Stimulated activated CD4-positive, alpha-beta T cell treated with anti-CD3 and anti-CD28 coated beads, Interleukin-15, amount 100 ng/mL, for 48 hours (primary cell): ENCODE data around the gene ANKMY1.
A peak's percentile ranks its signal among the peaks of the same experiment; 100 is the strongest.

Experiments used
- DNase-seq, 2 donors: peaks; one replicate each; pipeline ENCODE4 v3.0.0-alpha.2; 2020; ENCODE audit warnings: low read depth in 2 of 2

ANKMY1 gene

DNA sequence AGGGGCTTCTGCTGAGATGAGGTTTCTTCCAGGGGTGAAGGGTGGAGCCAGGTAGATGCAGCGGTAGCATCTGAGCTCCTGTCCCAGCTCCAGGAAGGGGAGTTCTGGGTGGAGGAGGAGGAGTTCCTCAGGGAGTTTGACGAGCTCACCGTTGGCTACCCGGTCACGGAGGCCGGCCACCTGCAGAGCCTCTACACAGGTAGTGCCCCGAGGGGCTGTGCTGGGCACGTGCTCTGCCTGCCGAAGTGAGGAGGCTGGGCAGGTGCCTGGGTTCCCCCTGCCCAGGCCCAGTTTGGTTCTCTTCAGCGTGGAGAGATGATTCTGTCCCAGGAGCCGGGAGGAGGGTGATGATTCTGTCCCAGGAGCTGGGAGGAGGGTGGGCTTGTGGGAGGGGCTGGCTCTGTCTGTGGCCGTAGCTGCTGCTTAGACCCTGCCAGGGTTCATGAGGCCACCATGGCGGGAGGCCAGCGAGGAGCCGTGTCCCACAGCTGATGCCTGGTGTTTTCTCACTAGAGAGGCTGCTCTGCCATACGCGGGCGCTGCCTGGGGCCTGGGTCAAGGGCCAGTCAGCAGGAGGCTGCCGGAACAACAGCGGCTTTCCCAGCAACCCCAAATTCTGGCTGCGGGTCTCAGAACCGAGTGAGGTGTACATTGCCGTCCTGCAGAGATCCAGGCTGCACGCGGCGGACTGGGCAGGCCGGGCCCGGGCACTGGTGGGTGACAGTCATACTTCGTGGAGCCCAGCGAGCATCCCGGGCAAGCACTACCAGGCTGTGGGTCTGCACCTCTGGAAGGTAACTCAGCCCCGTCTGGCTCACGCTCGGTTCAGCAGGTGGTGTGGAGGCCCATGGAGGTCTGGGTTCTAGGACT, 37.0 kb upstream of the ANKMY1 start:
- DNase-seq, result no peak

DNA sequence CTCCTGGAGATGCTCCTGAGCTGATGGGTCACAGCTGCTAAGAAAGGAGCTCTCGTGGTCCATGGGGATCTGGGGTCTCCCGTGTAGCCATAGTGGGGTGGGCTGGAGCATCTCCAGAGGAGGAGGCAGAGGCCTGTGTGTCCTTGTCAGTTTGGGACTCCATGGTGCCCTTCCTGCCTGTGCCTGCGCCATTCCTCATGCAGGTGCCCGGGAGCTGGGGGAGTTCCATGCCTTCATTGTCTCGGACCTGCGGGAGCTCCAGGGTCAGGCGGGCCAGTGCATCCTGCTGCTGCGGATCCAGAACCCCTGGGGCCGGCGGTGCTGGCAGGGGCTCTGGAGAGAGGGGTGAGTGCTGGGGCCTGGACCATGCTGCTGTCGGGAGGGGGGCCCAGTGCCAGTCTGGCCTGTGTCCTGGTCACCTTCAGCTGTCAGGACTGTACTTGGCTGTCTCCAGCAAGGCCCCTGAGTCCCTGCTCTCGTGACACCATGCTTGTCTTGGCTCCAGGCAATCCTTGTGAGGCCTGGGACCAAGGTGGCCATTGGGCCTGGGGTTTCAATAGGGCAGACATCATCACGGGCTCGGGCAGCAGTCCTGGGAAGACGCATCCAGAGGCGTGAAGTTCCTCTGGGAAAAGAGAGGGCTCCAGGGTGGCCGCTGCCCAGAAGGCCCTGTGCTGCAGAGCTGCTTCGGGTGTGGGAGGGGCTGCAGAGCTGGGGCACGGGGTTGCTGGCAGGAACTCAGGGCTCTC, 36.1 kb upstream of the ANKMY1 start:
- DNase-seq, result no peak

DNA sequence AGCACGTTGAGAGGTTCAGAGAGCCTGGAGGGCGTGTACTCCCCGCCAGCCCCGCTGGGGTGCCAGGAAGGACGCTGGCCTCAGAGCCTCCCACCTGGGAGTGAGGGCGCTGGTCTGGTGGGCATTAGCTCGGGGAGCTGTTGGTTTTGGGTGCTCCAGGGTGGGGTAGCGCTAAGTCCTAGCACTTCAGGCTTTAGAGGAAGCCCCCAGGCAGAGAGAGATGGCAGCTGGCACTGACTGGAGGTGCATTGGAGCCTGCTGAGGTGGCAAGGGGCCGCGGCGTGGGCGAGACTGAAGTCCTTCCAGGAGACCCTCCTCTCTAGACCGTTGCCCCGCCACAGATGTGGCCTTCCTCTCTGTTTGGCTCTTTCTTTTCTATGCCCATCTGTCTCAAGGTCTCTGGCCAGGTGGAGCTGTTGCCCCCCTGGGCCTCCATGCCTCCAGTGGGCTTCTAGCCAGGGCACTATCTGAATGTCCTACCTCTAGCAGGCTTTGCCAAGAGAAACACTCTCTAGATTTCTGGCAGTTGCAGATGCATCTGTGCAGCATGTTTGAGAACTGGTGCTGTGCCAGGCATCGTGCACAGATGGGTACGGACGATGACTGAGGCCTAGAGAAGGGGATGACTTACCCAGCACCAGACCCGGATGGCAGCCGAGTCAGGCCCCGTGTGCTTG, 35.4 kb upstream of the ANKMY1 start:
- no peak for DNase-seq

DNA sequence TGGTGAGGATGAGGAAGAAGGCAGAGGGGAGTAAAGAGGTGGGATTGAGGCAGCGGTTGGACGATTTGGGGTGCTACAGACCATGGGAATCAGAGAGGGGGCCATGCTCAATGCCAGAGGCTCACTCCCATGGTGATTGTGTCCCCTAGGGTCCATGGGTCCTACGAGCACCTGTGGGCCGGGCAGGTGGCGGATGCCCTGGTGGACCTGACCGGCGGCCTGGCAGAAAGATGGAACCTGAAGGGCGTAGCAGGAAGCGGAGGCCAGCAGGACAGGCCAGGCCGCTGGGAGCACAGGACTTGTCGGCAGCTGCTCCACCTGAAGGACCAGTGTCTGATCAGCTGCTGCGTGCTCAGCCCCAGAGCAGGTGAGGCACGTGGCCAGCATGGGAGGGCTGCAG, 34.0 kb upstream of the ANKMY1 start:
- DNase-seq, result no peak

DNA sequence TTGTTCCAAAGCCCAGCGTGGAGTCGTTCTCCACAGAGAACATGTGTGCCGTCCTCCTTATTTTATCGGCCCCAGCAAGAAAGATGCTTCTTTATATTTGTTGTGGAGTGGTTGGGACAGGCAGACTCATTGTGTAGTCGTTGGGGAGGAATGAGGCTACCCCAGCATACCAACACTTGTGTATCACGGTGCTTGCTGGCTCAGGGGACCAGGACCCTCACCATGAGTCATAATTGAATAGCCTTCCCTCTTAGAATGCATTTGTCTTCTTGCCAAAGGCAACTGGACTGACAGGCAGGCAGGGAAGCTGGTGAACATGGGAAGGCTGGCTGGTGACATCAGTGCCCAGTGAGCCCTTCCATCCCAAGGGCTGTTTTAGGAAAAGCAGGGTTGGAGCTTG, 33.4 kb upstream of the ANKMY1 start:
- DNase-seq, result no peak

DNA sequence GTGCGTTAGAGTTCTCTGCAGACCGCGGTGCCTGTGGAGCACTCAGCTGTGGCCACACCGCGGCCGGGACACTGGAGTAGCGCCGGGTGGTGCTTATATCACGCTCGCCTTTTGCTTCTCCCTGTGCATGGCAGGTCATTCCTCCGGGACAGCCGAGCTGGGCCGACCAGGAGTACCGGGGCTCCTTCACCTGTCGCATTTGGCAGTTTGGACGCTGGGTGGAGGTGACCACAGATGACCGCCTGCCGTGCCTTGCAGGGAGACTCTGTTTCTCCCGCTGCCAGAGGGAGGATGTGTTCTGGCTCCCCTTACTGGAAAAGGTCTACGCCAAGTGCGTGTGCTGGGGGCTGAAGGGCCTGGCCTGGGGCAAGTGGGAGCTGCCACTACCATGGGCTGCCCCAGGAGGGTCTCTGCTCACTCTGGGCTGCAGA, 32.9 kb upstream of the ANKMY1 start:
- DNase-seq, result no peak

DNA sequence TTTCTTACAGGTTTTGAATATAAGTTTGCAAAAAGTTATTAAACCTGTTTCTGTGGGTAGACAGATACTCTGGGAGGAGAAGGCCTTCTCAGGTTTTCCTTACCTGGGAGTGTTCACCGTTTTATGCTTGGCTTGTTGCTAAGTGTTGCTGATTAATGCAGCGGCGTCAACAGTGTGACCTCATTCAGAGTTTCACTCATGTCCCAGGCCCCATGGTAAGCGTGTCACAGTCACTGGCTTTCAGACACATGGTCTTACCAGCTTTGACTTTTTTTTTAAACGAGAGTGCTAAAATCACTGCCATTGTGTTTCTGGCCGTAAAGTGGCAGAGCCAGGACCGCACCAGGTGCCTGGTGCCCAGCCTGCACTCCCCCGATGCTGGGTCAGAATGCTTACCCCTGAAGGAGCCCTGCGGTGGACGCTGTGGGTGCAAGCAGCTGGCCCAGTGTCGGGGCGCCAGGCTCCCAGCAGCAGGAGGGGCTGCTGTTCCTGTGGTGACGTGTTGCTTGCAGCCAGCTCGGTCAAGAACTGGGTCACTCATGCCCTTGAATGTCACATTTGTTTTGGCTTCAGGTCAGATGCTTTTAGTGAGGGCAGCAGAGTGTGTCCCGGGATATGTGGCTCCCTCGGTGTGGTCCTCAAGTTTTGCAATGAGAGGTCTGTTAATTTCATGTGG, 32.2 kb upstream of the ANKMY1 start:
- no peak for DNase-seq

DNA sequence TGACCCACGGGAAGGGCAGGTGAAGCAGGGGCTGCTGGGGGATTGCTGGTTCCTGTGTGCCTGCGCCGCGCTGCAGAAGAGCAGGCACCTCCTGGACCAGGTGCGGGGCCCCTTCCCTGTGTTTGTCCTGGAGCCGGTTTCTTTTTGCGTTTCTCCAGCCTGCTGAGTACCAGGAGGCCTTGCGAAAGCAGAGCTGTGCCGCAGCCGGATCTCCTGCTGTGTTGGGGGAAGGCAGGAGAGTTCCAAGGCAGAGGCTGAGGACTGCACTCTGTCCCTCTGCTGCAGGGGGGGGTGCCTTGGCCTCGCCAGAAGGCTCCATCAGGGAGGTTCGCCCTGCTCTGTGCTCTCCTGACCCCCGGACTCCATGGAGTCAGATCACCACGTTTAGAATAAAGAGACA, 31.6 kb upstream of the ANKMY1 start:
- no peak for DNase-seq

DNA sequence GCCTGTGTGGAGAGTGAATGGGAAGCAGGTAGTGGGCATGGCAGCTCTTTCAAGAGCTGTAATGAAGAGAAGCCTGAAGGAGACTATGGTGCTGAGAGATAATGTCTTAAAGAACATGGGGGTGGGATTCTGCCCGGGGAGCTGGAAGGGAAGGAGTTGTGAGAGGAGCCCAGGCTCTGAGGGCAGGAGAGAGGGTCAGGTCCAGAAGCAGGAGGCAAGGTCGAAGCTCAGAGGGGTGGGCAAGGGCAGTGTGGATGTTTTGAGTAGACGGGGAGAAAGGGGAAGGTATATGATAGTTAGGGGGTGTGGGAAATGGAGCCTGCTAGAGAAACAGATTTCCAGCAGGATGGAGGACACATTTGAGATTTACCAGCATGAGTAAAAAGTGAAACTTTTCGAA, 30.9 kb upstream of the ANKMY1 start:
- no peak for DNase-seq

DNA sequence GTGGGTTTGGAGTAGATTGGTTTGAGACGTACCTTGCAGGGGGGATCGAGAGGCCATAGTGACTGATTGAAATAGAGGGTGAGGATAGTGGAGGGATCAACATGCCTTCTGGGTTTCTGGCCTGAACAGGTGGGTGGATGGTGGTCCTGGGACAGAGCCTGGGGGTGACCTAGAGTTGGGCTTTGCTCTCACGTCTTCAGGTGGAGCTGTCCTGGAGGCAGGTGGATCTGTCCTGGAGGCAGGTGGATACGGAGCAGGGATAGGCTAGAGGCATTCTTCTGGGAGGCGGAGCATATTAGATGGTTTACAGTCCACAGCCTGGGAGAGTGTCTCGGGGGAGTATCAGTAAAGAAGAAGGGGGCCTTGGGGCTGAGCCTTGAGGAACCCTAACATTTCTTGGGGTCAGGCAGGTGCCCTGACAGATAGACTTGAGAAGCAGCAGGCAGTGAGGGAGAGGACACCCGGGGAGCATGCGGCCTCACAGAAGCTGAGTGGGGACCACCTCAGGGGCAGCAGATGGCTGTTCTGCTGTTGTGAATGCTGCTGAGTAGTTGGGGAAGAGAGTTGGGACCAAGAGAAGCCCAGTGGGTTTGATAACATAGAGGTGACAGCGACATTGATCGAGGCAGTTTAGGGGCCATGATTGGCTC, 30.3 kb upstream of the ANKMY1 start:
- DNase-seq, result no peak

DNA sequence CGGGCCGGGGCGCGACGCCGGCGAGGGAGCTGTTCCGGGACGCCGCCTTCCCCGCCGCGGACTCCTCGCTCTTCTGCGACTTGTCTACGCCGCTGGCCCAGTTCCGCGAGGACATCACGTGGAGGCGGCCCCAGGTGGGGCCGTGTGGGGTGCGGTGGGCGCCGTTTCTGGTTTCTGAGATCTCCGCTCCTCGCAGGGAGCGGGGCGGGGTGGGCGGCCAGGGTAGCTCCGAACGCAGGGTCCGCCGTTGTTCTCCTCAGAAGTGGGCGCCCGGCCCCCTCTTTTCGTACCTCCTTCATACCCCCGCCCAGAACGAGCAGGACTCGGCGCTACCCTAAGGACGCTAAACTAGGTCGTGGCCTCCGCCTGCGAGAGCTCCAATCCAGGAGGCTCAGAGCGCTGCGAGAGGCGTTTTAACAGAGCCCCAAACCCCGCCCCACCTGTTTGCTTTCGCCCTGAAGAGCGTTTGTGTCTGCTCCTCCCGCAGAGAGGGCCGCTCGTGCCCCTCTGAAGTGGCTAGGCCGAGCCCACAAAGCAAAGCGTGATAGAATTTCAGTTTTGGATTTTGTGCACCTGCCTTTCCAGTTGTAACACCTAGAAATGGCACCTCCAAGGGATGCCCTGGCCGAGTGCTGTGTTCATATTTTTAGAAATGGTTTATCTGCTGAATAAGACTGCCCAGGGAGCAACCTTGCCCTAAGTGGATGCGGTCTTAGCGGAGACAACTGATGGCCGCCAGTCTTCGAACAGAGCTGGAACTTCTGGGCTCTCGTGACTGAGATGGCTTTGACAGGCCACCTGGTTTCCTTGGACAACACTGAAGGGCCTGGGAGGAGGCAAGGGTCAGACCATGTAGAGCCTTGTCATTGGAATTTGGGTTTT, 29.4 kb upstream of the ANKMY1 start:
- DNase-seq, result no peak

DNA sequence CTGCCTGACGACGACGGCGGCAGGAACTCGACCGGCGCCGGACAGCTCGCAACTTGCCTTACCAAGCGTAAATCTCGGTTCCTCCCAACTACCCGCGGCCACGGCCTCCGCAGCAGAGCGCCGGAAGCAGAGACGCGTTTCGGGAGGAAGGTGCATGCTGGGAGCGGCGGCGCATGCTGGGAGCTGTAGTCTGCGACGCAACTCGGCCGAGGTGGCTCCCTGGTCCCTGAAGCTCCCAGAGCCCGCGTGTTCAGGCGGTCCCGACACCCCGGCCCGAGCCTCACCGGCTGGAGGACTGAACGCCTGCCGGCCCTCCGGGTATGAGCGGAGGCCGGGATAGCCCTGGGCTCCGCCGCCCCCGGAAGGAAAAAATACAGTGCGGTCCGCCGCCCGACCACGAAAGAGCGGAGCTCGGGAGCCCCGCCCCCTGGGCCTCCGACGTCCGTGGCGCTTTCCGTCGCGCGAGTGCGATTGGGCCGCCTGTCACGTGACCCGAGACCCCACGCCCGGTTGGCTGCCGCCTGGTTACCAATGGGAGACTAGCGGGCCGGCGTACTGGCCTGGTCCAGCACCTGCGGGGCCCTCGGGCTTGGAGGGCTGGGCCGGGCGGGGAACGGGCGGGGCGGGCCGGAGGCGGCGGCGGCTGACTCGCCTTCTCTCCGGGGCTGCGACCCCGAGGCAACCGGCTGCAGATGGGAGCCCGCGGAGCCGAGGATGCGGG, 28.6 kb upstream of the ANKMY1 start, which contains the start of gene CAPN10:
CAPN10 (plus strand) TSS at position 537 of the 721 bp plus-strand sequence; CDS start at position 715, 178 bp downstream.
- peak; percentile 94 to 97 for DNase-seq

DNA sequence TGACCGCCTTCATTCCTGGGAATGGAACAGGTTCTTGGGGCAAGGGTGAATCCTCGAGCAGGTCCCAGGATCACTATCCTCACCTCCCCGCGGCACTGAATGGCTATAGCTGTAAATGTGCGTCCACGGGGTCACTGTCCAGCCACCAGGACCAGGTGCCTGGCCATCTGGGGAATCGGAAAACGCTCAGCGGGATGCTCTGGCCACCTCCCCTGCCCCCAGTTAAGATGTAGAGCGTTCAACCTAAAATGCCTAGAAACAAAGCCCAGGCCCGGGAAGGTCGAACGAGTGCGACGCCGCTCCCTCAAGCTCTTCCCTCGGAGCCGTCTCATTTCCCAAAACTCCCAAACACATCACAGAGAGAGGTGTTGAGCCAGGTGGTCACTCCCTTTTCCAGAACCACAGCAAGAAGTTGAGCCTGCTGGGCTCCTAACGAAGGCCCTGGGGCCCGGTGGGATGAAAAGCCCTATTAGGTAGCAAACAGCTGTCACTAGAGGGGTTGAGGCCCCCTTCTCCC, 28.0 kb upstream of the ANKMY1 start:
- DNase-seq, result no peak

DNA sequence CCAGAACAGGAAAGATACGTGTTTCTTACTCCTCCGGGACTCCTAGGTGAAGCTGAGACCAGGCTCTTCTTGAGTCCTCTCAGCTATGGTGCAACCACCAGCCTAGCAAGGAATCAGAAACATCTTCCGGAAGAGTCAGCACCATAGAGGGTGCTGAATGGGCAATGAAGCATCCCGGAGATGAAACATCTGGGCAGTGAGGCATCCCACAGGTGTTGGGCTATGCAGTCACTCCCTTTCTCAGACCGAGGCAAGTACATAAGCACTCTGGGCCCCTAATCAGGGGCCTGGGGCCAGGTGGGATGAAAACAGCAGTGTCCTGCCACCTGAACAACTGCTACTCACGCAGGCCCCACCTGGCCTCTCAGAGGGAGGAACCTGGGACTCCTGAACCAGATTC, 27.3 kb upstream of the ANKMY1 start:
- DNase-seq, result no peak

DNA sequence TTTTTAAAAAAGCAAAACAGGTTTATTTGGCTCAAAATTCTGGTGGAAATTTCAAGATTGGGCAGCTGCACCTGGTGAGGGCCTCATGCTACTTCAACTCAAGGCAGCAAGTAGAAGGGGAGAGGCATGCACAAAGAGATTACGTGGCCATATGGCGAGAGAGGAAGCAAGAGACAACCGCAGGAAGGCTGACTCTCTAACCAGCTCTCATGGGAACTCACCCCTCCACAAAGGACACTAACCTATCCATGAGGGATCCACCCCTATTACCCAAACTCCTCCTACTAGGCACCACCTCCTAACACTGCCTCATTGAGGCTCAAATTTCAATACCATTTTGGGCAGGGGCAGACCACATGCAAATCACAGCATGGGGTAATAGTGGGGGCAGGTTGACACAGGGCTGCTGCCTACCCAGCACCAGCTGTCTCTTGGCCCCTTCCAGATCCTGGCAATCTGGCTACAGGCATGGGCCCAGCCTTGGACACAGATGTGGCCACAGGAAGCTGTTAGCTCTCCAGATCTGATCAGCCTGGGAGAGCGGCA, 26.8 kb upstream of the ANKMY1 start:
- no peak for DNase-seq

DNA sequence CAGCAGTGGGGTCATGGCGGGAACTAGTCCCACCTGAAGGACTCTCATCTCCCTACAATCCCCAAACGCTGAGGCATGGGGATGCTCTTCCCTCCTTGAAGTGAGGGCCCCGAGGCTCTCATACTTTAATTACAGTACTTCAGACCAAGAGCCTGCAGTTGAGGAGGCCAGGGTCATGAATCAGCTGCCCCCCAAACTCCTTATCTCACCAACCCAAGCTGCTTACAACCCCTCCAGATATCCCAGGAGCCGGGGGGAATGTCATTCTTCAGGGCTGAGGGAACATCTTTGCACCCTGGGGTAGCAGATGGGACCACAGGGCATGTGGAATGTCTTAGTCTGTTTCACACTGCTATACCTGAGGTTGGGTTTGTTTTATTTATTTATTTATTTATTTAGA, 26.0 kb upstream of the ANKMY1 start:
- no peak for DNase-seq

DNA sequence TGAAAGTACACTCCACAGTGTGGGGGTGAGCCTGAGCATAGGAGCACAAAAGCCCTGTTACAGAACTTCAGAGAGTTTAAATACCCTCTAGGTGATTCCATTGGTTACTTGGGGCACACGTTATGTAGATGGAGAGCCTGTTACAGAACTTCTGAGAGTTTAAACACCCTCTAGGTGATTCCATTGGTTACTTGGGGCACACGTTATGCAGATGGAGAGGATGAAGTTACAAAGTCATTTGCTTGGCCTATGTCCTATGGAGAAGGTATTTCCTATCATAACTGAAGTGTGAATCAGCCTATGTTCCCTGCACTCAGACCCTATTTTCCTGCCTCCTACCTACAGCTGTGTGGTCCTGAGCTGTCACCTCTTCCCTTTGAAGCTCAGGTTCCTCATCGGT, 25.0 kb upstream of the ANKMY1 start:
- no peak for DNase-seq

DNA sequence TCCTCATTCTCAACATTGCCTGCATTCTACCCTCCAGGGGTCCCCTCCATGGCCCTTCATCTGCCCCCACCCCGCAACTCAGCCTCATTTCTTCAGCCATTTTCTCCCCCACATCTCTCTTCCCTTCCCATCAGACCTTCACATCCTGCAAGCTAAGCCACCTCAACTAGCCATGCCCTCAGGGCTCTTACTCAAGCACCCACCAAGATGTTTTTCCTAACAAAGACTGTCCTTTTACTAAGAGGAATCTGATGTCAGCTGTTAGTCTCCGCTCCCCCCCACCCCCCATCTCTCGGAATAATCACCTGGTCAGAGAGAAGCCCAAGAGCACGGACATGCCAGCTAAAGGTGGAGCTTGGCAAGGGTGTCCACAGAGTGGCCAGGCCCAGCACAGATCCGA, 24.0 kb upstream of the ANKMY1 start:
- no peak for DNase-seq
